Measurements from ENCODE around the gene PGAM2.
A peak's percentile ranks its signal among the peaks of the same experiment; 100 is the strongest.

The PGAM2 gene

DNA sequence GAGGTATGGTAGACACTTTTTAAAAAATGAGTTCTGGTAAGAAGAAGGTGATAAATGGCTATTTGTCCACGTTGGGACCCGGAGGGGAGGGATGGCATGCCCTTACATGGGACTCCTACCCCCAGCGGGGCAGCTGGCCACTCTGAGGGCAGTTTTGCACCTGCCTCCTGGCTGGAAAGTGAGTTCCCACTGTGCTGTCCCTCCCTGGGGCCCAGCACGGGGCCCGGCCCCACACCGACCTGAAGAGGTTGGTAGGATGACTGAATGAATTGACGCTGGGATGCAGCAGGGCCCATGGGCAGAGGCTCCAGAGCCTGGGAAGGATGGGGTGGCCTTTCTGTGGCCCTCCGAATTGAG lies 38.2 kb upstream of the PGAM2 start:
- ChIA-PET CTCF (no interaction called here), POLR2A (no interaction called here)
- H3K4me1 ChIP-seq (ENCODE audit: control insufficient read depth, insufficient read depth, low read length) = no peaks in the 10 kb centered on the region
- H3K9me3 ChIP-seq (ENCODE audit: control insufficient read depth, insufficient read depth, low read depth, low read length) = no peaks in the 10 kb centered on the region
- TF ChIP-seq GLI4 (tag by site-specific recombination; IDR thresholded peaks at IDR 0.05) (no peak), ZIC2 (tag by site-specific recombination; IDR thresholded peaks at IDR 0.05) (peak; percentile 54), GLIS1 (tag by site-specific recombination; IDR thresholded peaks at IDR 0.05) (peak; percentile 60; the same call in 1 of the 2 replicates), ZNF350 (tag by site-specific recombination; IDR thresholded peaks at IDR 0.05) (no peak)
- no peaks in the 10 kb centered on the region for H3K36me3 ChIP-seq (ENCODE audit: control insufficient read depth in 2 of 2, insufficient read depth in 1 of 2, low read length in 2 of 2)
- H3K27ac ChIP-seq (ENCODE audit: extremely low read depth, low read depth, low read length) = no peak overlapping the region
- no peak overlapping the region for H3K4me3 ChIP-seq (ENCODE audit: low read depth, low read length)

- no peaks in the 10 kb centered on the region for H3K4me1 ChIP-seq (ENCODE audit: control insufficient read depth, insufficient read depth, low read length)
- ChIA-PET CTCF (interaction anchor here (1.3 kb wide), 1 partner anchor 94 kb away, joined by 3 read pairs; no protein-coding TSS in a partner anchor), POLR2A (no interaction called here)
- TF ChIP-seq ZNF140 (tag by site-specific recombination; IDR thresholded peaks at IDR 0.05) (no peak), GLIS1 (tag by site-specific recombination; IDR thresholded peaks at IDR 0.05) (peak; percentile 76)
- no peak overlapping the region for H3K4me3 ChIP-seq (ENCODE audit: low read depth, low read length)
- H3K36me3 ChIP-seq (ENCODE audit: control insufficient read depth in 2 of 2, insufficient read depth in 1 of 2, low read length in 2 of 2) = no peaks in the 10 kb centered on the region
- H3K9me3 ChIP-seq (ENCODE audit: control insufficient read depth, insufficient read depth, low read depth, low read length) = no peaks in the 10 kb centered on the region
- no peak overlapping the region for H3K27ac ChIP-seq (ENCODE audit: extremely low read depth, low read depth, low read length)
These were observed 37.6 kb upstream of the PGAM2 start for GRCh38 chr7:44102846-44103565.

GRCh38 chr7:44101966-44102845 lies 36.8 kb upstream of the PGAM2 start:
- ChIA-PET CTCF (interaction anchor here (1.3 kb wide), 1 partner anchor 95 kb away, joined by 3 read pairs; no protein-coding TSS in a partner anchor), POLR2A (no interaction called here)
- no peak overlapping the region for H3K27ac ChIP-seq (ENCODE audit: extremely low read depth, low read depth, low read length)
- no peak for TF ChIP-seq KLF16 (tag by site-specific recombination; IDR thresholded peaks at IDR 0.05)
- no peak for TF ChIP-seq ZSCAN30 (tag by site-specific recombination; IDR thresholded peaks at IDR 0.05)
- no peak for TF ChIP-seq HOXD13 (CRISPR knock-in tag; IDR thresholded peaks at IDR 0.05; ENCODE audit: borderline replicate concordance)
- no peak for TF ChIP-seq ZNF2 (tag by site-specific recombination; IDR thresholded peaks at IDR 0.05)
- TF ChIP-seq, protein P1, sequence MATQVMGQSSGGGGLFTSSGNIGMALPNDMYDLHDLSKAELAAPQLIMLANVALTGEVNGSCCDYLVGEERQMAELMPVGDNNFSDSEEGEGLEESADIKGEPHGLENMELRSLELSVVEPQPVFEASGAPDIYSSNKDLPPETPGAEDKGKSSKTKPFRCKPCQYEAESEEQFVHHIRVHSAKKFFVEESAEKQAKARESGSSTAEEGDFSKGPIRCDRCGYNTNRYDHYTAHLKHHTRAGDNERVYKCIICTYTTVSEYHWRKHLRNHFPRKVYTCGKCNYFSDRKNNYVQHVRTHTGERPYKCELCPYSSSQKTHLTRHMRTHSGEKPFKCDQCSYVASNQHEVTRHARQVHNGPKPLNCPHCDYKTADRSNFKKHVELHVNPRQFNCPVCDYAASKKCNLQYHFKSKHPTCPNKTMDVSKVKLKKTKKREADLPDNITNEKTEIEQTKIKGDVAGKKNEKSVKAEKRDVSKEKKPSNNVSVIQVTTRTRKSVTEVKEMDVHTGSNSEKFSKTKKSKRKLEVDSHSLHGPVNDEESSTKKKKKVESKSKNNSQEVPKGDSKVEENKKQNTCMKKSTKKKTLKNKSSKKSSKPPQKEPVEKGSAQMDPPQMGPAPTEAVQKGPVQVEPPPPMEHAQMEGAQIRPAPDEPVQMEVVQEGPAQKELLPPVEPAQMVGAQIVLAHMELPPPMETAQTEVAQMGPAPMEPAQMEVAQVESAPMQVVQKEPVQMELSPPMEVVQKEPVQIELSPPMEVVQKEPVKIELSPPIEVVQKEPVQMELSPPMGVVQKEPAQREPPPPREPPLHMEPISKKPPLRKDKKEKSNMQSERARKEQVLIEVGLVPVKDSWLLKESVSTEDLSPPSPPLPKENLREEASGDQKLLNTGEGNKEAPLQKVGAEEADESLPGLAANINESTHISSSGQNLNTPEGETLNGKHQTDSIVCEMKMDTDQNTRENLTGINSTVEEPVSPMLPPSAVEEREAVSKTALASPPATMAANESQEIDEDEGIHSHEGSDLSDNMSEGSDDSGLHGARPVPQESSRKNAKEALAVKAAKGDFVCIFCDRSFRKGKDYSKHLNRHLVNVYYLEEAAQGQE (tag by site-specific recombination; IDR thresholded peaks at IDR 0.05) = no peak
- no peak for TF ChIP-seq ZNF837 (tag by site-specific recombination; IDR thresholded peaks at IDR 0.05)
- no peak for TF ChIP-seq ZNF433 (tag by site-specific recombination; IDR thresholded peaks at IDR 0.05; ENCODE audit: low read depth)
- TF ChIP-seq ZNF488 (tag by site-specific recombination; IDR thresholded peaks at IDR 0.05) = no peak
- no peak for TF ChIP-seq ZFHX2 (tag by site-specific recombination; conservative IDR thresholded peaks at IDR 0.05)
- no peak for TF ChIP-seq ZBTB7A (tag by site-specific recombination; IDR thresholded peaks at IDR 0.05; ENCODE audit: low read depth)
- no peak for TF ChIP-seq OVOL3 (tag by site-specific recombination; IDR thresholded peaks at IDR 0.05)
- TF ChIP-seq, protein P2, sequence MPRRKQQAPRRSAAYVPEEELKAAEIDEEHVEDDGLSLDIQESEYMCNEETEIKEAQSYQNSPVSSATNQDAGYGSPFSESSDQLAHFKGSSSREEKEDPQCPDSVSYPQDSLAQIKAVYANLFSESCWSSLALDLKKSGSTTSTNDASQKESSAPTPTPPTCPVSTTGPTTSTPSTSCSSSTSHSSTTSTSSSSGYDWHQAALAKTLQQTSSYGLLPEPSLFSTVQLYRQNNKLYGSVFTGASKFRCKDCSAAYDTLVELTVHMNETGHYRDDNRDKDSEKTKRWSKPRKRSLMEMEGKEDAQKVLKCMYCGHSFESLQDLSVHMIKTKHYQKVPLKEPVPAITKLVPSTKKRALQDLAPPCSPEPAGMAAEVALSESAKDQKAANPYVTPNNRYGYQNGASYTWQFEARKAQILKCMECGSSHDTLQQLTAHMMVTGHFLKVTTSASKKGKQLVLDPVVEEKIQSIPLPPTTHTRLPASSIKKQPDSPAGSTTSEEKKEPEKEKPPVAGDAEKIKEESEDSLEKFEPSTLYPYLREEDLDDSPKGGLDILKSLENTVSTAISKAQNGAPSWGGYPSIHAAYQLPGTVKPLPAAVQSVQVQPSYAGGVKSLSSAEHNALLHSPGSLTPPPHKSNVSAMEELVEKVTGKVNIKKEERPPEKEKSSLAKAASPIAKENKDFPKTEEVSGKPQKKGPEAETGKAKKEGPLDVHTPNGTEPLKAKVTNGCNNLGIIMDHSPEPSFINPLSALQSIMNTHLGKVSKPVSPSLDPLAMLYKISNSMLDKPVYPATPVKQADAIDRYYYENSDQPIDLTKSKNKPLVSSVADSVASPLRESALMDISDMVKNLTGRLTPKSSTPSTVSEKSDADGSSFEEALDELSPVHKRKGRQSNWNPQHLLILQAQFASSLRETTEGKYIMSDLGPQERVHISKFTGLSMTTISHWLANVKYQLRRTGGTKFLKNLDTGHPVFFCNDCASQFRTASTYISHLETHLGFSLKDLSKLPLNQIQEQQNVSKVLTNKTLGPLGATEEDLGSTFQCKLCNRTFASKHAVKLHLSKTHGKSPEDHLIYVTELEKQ (tag by site-specific recombination; IDR thresholded peaks at IDR 0.05; ENCODE audit: borderline replicate concordance) = no peak
- TF ChIP-seq KLF1 (tag by site-specific recombination; IDR thresholded peaks at IDR 0.05) = no peak
- no peak for TF ChIP-seq ZNF280D (tag by site-specific recombination; IDR thresholded peaks at IDR 0.05)

More at GRCh38 chr7:44101966-44102845, 36.8 kb upstream of the PGAM2 start:
- Histone ChIP-seq H3K4me1 (ENCODE audit: control insufficient read depth, insufficient read depth, low read length) (no peaks in the 10 kb centered on the region), H3K36me3 (ENCODE audit: control insufficient read depth in 2 of 2, insufficient read depth in 1 of 2, low read length in 2 of 2) (no peaks in the 10 kb centered on the region), H3K4me3 (ENCODE audit: low read depth, low read length) (no peak overlapping the region), H3K9me3 (ENCODE audit: control insufficient read depth, insufficient read depth, low read depth, low read length) (no peaks in the 10 kb centered on the region)
